Stimulated activated naive CD8-positive, alpha-beta T cell treated with anti-CD3 and anti-CD28 coated beads, Interleukin-15, amount 100 ng/mL, for 72 hours (primary cell): ENCODE results near the gene LIPA.
"Not testable (repeated sequence)": the region's sequence is repeated elsewhere in the genome, so short reads cannot be mapped to it uniquely, and the experiment has no call there.

Experiments
- ATAC-seq: fragments of 150-1000 bp; cut with Tn5 transposase; 2 replicates; pipeline ENCODE4 v1.10.0; 2021; ENCODE audit warnings: mild to moderate bottlenecking, moderate library complexity
- DNase-seq, 2 donors: peaks; one replicate each; pipeline ENCODE4 v3.0.0; 2021 to 2022
- H3K27ac Mint-ChIP-seq, 2 donors: one replicate each; pipeline ENCODE4 v1.8.0; 2022; ENCODE audit warnings: mild to moderate bottlenecking in 2 of 2, mixed read lengths in 2 of 2, moderate library complexity in 2 of 2
- H3K27me3 Mint-ChIP-seq: one replicate; pipeline ENCODE4 v1.8.0; 2022; ENCODE audit warnings: mixed read lengths
- H3K4me1 Mint-ChIP-seq: one replicate; pipeline ENCODE4 v1.8.0; 2022; ENCODE audit warnings: mild to moderate bottlenecking, mixed read lengths
- H3K4me3 Mint-ChIP-seq, 2 donors: one replicate each; pipeline ENCODE4 v1.8.0; 2022; ENCODE audit warnings: mild to moderate bottlenecking in 2 of 2, mixed read lengths in 2 of 2, moderate library complexity in 1 of 2
- H3K9me3 Mint-ChIP-seq, 2 donors: one replicate each; pipeline ENCODE4 v1.8.0; 2022; ENCODE audit warnings: mixed read lengths in 2 of 2

Gene LIPA

GRCh38 chr10:89184638-89185037 lies 66.9 kb downstream of the LIPA start:
- ATAC-seq (no peak), DNase-seq (no peak)
- no peak overlapping the region for H3K27ac Mint-ChIP-seq
- peaks cover 31% of the 10 kb centered on the region for H3K27me3 Mint-ChIP-seq
- no peaks in the 10 kb centered on the region for H3K4me1 Mint-ChIP-seq
- no peak overlapping the region for H3K4me3 Mint-ChIP-seq
- H3K9me3 Mint-ChIP-seq = no peaks in the 10 kb centered on the region

GRCh38 chr10:89183571-89183970 lies 68.0 kb downstream of the LIPA start:
- Mint-ChIP-seq H3K27me3 (peaks cover 34% of the 10 kb centered on the region), H3K9me3 (no peaks in the 10 kb centered on the region), H3K4me3 (no peak overlapping the region), H3K27ac (no peak overlapping the region), H3K4me1 (no peaks in the 10 kb centered on the region)
- DNase-seq (no peak), ATAC-seq (no peak)

GRCh38 chr10:89182894-89183293 lies 68.7 kb downstream of the LIPA start:
- Mint-ChIP-seq H3K4me3 (no peak overlapping the region), H3K27me3 (peaks cover 34% of the 10 kb centered on the region), H3K27ac (no peak overlapping the region), H3K4me1 (no peaks in the 10 kb centered on the region), H3K9me3 (no peaks in the 10 kb centered on the region)
- ATAC-seq = no peak
- no peak for DNase-seq

- DNase-seq (no peak), ATAC-seq (no peak)
- Mint-ChIP-seq H3K27ac (no peak overlapping the region), H3K4me1 (peaks cover 6% of the 10 kb centered on the region), H3K27me3 (peaks cover 27% of the 10 kb centered on the region), H3K4me3 (no peak overlapping the region), H3K9me3 (no peaks in the 10 kb centered on the region)
Observed at GRCh38 chr10:89175816-89176215, 75.8 kb downstream of the LIPA start.

GRCh38 chr10:89173075-89173474 lies 78.5 kb downstream of the LIPA start:
- Mint-ChIP-seq H3K27me3 (peaks cover 35% of the 10 kb centered on the region), H3K9me3 (no peaks in the 10 kb centered on the region), H3K27ac (no peak overlapping the region), H3K4me3 (no peak overlapping the region), H3K4me1 (peaks cover 6% of the 10 kb centered on the region)
- ATAC-seq = no peak
- DNase-seq = no peak

GRCh38 chr10:89171996-89172395 lies 79.6 kb downstream of the LIPA start:
- H3K4me1 Mint-ChIP-seq = peaks cover 6% of the 10 kb centered on the region
- H3K4me3 Mint-ChIP-seq = no peak overlapping the region
- ATAC-seq (no peak), DNase-seq (no peak)
- no peak overlapping the region for H3K27ac Mint-ChIP-seq
- H3K9me3 Mint-ChIP-seq = no peaks in the 10 kb centered on the region
- H3K27me3 Mint-ChIP-seq = peaks cover 35% of the 10 kb centered on the region

GRCh38 chr10:89171263-89171872 lies 80.2 kb downstream of the LIPA start:
- ATAC-seq (no peak), DNase-seq (no peak)
- Mint-ChIP-seq H3K9me3 (peaks cover 0 to 3% of the 10 kb centered on the region in 2 donors), H3K4me3 (no peak overlapping the region), H3K27ac (no peak overlapping the region), H3K4me1 (peaks cover 8% of the 10 kb centered on the region), H3K27me3 (peaks cover 41% of the 10 kb centered on the region)

GRCh38 chr10:89168354-89168900 lies 83.1 kb downstream of the LIPA start:
- Mint-ChIP-seq H3K4me1 (peaks cover 37% of the 10 kb centered on the region), H3K27me3 (peaks cover 44% of the 10 kb centered on the region)
- not testable (repeated sequence) for H3K27ac Mint-ChIP-seq, H3K9me3 Mint-ChIP-seq, DNase-seq, H3K4me3 Mint-ChIP-seq, ATAC-seq

- Mint-ChIP-seq H3K4me3 (no peak overlapping the region), H3K9me3 (peaks cover 0 to 4% of the 10 kb centered on the region in 2 donors), H3K4me1 (peaks cover 41% of the 10 kb centered on the region), H3K27me3 (peaks cover 44% of the 10 kb centered on the region), H3K27ac (no peak overlapping the region)
- no peak for ATAC-seq
- DNase-seq = no peak
Observed at GRCh38 chr10:89167915-89168314, 83.7 kb downstream of the LIPA start.

- no peak for ATAC-seq
- no peak overlapping the region for H3K27ac Mint-ChIP-seq
- H3K9me3 Mint-ChIP-seq = peaks cover 0 to 4% of the 10 kb centered on the region in 2 donors
- DNase-seq = no peak
- peaks cover 24% of the 10 kb centered on the region for H3K27me3 Mint-ChIP-seq
- H3K4me3 Mint-ChIP-seq = peak overlapping the region in 1 of 2 donors; percentile 11
- H3K4me1 Mint-ChIP-seq = peaks cover 37% of the 10 kb centered on the region
Observed at GRCh38 chr10:89165923-89166322, 85.7 kb downstream of the LIPA start.

GRCh38 chr10:89164920-89165319 lies 86.7 kb downstream of the LIPA start:
- no peak overlapping the region for H3K27ac Mint-ChIP-seq
- H3K4me1 Mint-ChIP-seq = peaks cover 37% of the 10 kb centered on the region
- peak overlapping the region in 1 of 2 donors; percentile 82 for H3K4me3 Mint-ChIP-seq
- no peak for ATAC-seq
- H3K9me3 Mint-ChIP-seq = peaks cover 0 to 4% of the 10 kb centered on the region in 2 donors
- peaks cover 30% of the 10 kb centered on the region for H3K27me3 Mint-ChIP-seq
- DNase-seq = no peak

- Mint-ChIP-seq H3K4me1 (peaks cover 38% of the 10 kb centered on the region), H3K27me3 (peaks cover 26% of the 10 kb centered on the region), H3K4me3 (peak overlapping the region; percentile 75 to 82), H3K27ac (peak overlapping the region; percentile 61 to 80), H3K9me3 (peaks cover 0 to 4% of the 10 kb centered on the region in 2 donors)
- ATAC-seq = no peak
- no peak for DNase-seq
Observed at GRCh38 chr10:89164080-89164479, 87.5 kb downstream of the LIPA start.
